GM19023 (cell line): ENCODE measurements around the gene ERVMER34-1.

Experiments used
- ATAC-seq: cut with Tn5 transposase; IDR thresholded peaks from one replicate; pipeline ENCODE4 v1.9.1; 2021; ENCODE audit warnings: mild to moderate bottlenecking, moderate library complexity; ENCODE audit not compliant: unreplicated experiment

ERVMER34-1 gene

GRCh38 chr4:52721968-52722815, 29.0 kb downstream of the ERVMER34-1 start:
- ATAC-seq, result peak; percentile 97

GRCh38 chr4:52718123-52718522, 33.1 kb downstream of the ERVMER34-1 start:
- ATAC-seq, result no peak

GRCh38 chr4:52716364-52717151, 34.7 kb downstream of the ERVMER34-1 start:
- ATAC-seq, result no peak

GRCh38 chr4:52715914-52716313, 35.3 kb downstream of the ERVMER34-1 start:
- no peak for ATAC-seq

- no peak for ATAC-seq
Measured at GRCh38 chr4:52715255-52715897, 35.8 kb downstream of the ERVMER34-1 start.

GRCh38 chr4:52714597-52715254, 36.5 kb downstream of the ERVMER34-1 start:
- no peak for ATAC-seq

GRCh38 chr4:52713456-52713937, 37.7 kb downstream of the ERVMER34-1 start:
- no peak for ATAC-seq

GRCh38 chr4:52712251-52713130, 38.7 kb downstream of the ERVMER34-1 start:
- ATAC-seq, result peak; percentile 94

GRCh38 chr4:52711834-52712250, 39.4 kb downstream of the ERVMER34-1 start:
- ATAC-seq, result peak; percentile 3

GRCh38 chr4:52711272-52711671, 40.0 kb downstream of the ERVMER34-1 start:
- no peak for ATAC-seq

- no peak for ATAC-seq
Measured at GRCh38 chr4:52709155-52709554, 42.1 kb downstream of the ERVMER34-1 start.

GRCh38 chr4:52704661-52705060, 46.6 kb downstream of the ERVMER34-1 start:
- ATAC-seq, result no peak

GRCh38 chr4:52704133-52704532, 47.1 kb downstream of the ERVMER34-1 start:
- no peak for ATAC-seq

GRCh38 chr4:52701207-52701606, 50.0 kb downstream of the ERVMER34-1 start:
- ATAC-seq, result peak; percentile 85

- ATAC-seq, result no peak
Measured at GRCh38 chr4:52694936-52695335, 56.3 kb downstream of the ERVMER34-1 start.

- no peak for ATAC-seq
Measured at GRCh38 chr4:52693492-52693891, 57.7 kb downstream of the ERVMER34-1 start.
